WI38 (cell line): Measurements from ENCODE around the gene TPM1.
"Not testable (repeated sequence)": the region's sequence is repeated elsewhere in the genome, so short reads cannot be mapped to it uniquely, and the experiment has no call there.

Experiments used
- H3K4me3 ChIP-seq: 2 replicates; pipeline ENCODE4 v1.5.1; 2011; ENCODE audit warnings: low read depth, mild to moderate bottlenecking, control low read depth, low read length
- TF ChIP-seq, protein P1 (sequence below): IDR thresholded peaks from 2 replicates; pipeline ENCODE4 v1.5.1; 2012; ENCODE audit warnings: low read depth, mild to moderate bottlenecking, control low read depth, low read length

TPM1 gene

DNA sequence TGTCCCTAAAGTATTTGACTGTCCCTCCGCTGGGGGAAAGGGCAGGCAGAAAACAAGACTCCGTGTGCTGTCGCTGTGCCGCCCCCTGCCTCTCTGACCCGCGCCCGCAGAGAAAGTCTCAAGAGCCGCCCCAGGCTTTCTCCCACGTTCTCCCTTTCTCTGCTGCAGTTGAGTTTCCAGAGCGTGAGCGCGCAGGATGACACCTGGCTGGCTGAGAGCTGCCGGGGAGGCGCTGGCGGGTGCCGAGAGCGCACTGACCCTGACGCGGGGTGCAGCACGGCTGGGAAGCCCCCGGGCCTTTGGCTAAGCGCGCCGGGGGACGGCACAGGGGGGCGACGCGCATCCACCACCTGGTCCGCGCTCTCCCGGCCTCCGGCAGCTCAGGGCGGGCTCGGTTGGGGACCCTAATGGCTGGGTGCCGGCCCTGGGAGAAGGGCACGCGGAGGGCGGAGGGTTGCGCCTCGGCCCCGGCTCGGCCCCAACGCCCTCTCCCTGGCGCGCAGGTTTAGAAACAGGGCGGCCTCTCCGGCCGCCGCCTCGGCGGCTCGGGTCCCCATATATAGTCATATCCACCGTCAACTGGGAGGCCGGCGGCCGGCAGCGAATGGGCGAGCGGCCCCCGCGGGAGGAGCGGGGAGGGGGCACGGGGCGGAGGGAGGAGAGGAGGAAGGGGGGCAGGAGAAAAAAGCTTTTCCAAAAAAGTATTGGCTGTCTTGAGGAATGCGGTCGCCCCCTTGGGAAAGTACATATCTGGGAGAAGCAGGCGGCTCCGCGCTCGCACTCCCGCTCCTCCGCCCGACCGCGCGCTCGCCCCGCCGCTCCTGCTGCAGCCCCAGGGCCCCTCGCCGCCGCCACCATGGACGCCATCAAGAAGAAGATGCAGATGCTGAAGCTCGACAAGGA lies at the start of gene TPM1:
TPM1 (plus strand) TSS at position 774 of the 903 bp plus-strand sequence; CDS start at position 857, 83 bp downstream.
- H3K4me3 ChIP-seq, result peak within 1 kb of the TSS; percentile 97
- TF ChIP-seq, protein P1, sequence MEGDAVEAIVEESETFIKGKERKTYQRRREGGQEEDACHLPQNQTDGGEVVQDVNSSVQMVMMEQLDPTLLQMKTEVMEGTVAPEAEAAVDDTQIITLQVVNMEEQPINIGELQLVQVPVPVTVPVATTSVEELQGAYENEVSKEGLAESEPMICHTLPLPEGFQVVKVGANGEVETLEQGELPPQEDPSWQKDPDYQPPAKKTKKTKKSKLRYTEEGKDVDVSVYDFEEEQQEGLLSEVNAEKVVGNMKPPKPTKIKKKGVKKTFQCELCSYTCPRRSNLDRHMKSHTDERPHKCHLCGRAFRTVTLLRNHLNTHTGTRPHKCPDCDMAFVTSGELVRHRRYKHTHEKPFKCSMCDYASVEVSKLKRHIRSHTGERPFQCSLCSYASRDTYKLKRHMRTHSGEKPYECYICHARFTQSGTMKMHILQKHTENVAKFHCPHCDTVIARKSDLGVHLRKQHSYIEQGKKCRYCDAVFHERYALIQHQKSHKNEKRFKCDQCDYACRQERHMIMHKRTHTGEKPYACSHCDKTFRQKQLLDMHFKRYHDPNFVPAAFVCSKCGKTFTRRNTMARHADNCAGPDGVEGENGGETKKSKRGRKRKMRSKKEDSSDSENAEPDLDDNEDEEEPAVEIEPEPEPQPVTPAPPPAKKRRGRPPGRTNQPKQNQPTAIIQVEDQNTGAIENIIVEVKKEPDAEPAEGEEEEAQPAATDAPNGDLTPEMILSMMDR, result no peak

DNA sequence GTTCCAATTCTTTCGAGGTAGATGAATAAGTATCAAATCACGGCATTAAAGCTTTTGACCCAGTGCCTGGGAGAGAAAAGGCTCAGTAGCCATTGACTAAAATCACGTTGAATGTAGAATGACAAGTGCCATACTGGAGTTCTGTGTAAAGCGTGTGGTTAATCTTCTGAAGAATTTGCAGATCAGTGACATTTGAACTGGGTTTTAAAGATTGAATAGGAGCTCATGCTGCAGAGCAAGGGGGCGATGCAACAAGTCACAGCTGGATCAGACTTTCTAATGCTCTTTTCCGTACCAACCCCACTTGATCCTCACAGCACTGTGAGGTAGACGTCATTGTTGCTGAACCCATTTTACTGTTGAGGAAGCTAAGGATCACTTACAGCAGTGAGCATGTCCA lies 49.5 kb upstream of the TPM1 start:
- H3K4me3 ChIP-seq, result no peak overlapping the region
- TF ChIP-seq, protein P1, result no peak

DNA sequence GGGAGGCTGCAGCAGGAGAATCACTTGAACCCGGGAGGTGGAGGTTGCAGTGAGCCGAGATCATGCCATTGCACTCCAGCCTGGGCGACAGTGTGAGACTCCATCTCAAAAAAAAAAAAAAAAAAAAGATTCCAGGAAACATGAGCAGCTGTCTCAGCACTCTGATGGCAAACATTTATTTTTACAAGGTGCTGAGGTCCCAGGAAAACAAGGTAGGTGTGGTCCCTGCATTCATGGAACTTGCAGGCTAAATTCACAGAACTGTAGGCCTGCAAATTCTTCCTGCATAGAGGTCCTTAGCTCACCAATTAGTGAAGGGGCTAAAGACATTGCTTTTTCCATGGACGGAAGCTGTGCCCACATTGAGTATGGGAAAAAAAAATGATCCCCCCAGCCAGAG lies 48.9 kb upstream of the TPM1 start:
- not testable (repeated sequence) for H3K4me3 ChIP-seq

DNA sequence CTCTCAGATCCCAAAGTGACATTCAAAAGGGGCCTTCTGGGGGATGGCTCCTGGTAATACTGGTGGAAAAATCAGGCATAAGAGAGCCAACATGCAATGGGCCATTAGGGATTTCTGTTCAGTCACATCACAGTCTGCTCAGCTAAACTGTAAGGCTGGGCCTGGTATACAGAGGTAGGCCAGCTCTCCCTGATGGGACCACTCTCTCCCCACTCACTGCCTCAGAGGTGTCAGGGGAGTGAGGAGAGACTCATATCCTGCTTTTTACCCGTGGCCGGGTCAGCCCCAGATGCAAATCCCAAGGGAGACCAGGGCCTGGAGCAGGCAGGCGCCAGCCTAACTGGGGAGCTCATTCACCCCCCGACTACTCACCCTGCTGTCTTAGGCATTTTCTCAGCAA lies 48.1 kb upstream of the TPM1 start:
- TF ChIP-seq, protein P1, result no peak
- H3K4me3 ChIP-seq, result no peak overlapping the region

DNA sequence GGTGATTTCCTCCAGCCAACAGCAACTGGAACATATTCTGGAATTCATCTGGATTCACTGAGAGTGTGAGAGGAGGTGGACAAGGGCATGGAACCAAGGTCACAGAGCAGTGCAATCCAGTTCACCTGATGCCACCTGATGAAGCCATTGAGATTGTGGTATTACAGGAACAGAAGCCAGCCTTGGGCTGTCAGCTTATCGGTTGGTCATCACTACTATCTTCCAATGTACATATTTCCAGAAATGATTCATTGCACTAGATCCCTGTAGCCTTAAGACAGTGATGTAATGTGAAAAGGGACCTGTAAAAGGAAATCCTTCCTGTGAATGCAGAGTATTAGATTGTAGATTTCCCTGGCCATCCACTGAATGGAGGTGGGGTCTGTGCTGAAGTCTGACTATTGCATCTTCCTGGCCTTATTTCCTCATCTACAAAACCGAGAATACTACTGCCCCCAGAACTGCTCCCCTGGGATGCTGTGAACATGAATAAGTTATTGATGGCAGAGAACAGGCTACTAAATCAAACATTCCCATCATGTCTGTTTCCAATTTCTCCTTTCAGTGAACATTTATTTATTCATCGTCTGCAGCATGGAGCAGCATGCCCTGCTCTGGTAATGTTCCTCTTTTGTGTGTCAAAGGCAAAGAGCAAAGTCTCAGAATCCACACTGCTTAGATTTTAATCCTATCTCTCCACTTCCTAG lies 47.4 kb upstream of the TPM1 start:
- TF ChIP-seq, protein P1, result no peak

DNA sequence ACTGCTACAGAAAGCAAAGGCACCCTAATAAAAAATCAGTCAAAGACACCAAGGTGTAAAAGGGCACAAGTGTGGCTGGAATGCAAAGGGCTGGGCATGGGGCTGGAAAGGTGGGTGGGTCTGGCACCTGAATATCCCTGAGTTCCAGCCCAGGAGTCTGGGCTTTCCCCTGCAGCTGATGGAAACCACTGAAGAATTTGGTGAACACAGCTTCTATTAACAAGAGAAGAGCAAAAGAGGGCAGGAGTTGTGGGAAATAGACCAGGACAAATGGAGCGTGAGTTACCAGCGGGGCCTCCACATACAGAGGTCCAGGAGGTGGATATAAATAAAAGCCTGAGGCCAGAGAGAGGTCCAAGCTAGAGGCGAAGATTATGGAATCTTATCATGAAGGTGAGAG lies 45.1 kb upstream of the TPM1 start:
- no peak overlapping the region for H3K4me3 ChIP-seq
- TF ChIP-seq, protein P1, result no peak

More for the DNA sequence above, 47.4 kb upstream of the TPM1 start:
- no peak overlapping the region for H3K4me3 ChIP-seq

DNA sequence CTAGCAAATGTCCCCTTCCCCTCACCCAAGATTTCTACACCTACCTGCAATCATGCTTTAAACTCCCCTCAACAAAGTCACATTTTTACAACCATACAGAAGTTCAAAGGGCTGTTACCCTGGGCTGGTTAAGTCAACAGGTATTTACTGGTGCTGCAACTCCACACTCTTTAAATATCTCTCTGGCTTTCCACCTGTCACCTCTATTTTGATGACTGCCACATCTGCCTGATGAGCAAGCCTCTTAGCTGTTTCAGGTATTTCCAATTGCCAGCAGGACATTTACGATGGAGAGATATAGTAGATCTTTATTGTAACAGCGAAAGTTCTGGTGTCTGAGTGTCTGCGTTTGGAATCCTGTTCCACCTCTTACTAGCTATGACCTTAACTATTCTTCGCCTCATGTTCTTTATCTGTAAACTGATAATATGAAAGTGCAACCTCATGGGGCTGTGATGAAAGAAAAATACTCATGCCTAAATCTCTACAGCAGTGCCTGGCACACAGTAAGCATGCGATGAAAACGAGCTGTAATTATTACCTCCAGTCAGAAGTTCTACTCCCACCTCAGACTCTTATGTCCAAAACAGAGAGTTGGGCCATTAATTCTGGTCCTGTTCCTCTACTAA lies 44.2 kb upstream of the TPM1 start:
- no peak overlapping the region for H3K4me3 ChIP-seq
- TF ChIP-seq, protein P1, result no peak
